ENCODE data around the gene PLEKHG1. TPM values are rescaled to one million over a fixed set of nuclear protein-coding genes. Genes with fewer than 3 reads are reported as not detected.

Gene PLEKHG1
- polyA plus RNA-seq, 4 donors = 37.5 to 45.2 (median 38.7) TPM

DNA sequence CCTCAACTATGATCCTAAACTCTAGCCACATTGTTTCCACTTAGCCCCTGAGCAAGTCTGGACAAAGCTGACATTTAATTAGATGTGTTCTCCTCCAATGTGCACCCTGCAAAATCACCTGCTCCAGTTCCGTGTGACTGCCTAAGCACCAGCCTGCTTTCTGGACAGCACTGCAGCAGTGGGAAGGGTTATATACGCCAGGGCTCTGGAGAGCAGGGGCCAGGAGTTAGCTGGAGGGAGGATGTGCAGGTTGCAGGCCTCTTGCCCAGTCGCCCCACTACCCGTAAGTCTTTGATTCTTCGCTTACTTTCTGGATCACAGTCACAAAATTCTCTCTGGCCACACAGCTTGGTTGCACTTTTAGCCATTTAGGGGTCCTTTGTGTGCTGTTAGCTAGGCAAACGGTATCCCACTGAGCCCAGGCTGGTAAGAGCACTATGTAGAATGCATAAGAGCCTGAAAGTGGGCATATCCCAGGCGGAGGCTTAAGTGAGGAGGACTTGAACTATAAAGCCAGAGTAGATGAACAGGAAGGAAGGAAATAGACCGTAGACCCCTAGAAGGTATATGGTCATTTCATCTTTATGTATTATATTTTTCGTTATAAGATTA lies 10.7 kb upstream of the PLEKHG1 start:
- DNase-seq (ENCODE audit: low read depth in 4 of 4, low spot score in 3 of 4) = no peak

DNA sequence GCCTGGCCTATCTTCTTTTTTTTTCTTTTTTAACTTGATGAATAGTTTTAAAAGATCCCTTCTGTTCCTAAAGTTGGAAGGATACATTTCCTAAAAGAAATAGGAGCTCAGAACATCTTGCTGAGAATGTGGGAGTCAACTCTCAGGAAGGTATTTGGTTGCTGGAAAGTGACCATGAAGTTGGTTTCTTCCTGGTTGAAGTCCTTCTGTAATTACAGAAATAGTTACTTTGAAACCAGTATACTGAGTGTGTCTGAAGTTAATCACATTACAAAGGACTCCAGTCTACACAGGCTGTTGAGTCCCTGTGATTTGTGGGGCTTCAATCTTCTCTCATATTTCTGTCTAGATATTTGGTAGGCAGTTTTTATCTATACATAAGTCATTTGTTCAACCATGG lies 9.8 kb upstream of the PLEKHG1 start:
- no peak for DNase-seq (ENCODE audit: low read depth in 4 of 4, low spot score in 3 of 4)

DNA sequence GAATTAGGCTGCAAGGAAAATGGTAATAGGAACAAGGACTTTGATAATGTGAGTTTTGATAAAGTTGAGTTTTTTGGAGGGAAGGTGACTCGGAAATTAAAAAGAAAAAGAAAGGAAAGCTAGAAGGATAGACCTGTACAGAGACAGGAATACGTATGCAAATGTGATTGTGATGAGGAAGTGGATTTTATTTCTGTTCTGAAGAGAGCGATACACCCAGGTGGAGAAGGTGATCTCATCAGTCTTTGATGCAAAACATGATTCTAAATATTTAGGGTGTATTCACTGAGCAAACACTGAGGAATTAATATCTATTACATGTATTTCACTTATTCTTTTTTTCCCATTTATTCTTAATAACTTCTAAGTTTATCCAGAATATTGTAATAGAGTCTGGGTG lies 9.2 kb upstream of the PLEKHG1 start:
- no peak for DNase-seq (ENCODE audit: low read depth in 4 of 4, low spot score in 3 of 4)

DNA sequence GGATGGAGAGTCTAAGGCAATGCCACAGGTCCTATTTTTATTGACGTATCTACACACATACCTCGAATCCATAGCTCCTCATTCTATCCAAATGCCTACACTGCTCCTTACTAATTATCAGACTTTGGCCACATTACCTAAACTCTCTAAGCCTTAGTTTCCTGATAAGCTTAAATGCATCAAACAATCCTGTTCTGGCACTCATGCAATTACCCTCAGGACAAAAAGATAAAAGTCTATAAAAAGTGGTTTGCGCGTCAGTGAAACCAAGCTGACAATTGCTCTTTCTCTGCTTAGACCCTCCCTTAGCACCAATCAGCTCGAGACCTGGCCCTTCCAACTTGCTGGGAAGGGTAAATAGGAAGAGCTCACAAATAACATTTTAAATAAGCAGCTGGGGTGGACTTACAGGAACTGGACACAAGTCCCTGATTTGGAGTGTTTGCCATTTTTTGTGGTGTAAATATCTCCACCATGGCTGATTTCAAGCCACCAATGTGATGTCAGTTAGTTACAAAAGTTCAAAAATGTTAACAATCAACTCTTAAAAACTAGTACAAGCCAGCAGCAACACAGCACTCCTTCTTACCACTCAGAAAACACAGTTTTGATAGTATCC lies 7.2 kb upstream of the PLEKHG1 start:
- no peak for DNase-seq (ENCODE audit: low read depth in 4 of 4, low spot score in 3 of 4)

DNA sequence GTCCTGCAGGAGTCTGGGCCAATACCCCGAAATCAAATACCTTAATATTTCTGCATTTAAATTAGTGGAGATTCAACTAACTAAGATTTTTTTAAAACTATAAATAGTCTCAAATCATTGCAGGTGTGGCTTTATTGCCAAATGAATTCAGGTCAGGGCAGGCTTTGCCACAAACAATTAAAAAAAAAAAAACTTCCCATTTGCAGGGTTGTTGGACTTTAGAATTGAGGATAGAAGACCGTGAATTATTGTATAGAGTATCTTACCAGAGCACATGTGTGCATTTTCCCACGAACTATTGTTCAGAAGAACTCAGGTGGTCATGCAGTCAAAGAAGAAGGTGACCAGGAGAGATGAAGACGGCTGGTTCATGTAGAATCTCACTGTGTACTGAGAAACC lies 6.6 kb upstream of the PLEKHG1 start:
- DNase-seq (ENCODE audit: low read depth in 4 of 4, low spot score in 3 of 4) = no peak

DNA sequence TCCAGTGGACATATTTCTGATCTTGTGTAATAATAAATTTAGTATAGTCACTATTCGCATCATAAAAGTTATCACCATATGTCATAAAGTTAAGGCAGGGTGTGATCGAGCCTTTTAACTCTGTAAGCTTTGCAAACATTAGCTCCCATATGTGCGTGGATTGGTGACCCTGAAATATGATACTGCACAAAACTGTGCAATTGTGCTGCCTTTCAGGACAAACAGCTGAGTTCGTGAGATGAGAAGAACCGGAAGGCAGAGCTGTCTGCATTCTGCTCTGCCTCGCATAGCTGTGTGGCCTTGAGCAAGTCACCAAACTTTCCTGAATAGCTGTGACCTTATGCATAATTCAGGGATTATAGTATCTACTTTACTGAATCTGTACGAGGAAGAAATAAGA lies 3.2 kb upstream of the PLEKHG1 start:
- no peak for DNase-seq (ENCODE audit: low read depth in 4 of 4, low spot score in 3 of 4)

DNA sequence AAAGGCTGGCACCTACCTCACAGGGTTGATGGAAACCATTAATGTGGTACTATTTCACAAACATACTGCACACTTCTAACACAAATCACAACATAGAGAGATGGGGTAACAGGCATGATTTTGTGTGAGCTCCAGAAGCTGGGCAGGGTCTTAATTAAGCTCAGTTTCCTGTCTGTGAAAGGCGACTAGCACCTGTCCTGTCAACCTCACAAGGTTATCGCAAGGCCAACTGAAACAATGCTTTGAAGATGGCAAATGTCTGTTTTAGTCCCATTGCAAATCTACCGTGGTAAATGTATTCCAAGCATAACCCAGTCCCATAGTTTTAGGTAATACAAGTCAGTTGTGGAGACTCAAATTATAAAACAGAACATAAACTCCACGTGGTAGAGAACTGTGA lies 1.3 kb upstream of the PLEKHG1 start:
- no peak for DNase-seq (ENCODE audit: low read depth in 4 of 4, low spot score in 3 of 4)

DNA sequence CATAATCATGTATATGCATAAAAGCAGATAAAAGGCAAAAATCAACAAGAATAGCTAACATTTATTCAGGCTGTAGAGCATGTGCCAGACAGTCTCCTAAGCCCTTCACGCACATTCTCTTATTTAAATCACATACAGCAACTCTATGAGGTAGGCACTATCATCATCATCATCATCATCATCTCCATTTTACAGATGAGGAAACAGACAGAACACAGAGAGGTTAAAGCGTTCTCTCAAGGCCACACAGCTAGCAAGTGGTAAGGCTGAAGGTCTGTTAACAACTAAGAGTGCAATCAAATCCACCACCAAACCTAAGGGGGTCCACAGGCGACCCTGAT lies 857 bp upstream of the PLEKHG1 start:
- DNase-seq (ENCODE audit: low read depth in 4 of 4, low spot score in 3 of 4) = no peak

DNA sequence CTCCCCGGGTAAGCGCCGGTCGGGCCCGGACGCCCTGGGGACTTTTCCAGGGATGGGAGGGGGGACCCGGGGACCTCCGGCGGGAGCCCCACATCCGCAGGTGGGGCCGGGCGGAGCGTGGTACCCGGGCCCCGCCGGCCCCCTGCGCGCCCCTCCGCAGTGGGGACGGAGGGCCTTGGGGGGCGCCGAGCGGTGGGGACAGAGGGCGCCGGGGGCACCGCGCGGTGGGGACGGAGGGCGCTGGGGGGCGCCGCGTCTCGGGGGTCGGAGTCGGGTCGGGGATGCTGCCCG lies 270 bp downstream of the PLEKHG1 start:
- DNase-seq (ENCODE audit: low read depth in 4 of 4, low spot score in 3 of 4) = no peak

DNA sequence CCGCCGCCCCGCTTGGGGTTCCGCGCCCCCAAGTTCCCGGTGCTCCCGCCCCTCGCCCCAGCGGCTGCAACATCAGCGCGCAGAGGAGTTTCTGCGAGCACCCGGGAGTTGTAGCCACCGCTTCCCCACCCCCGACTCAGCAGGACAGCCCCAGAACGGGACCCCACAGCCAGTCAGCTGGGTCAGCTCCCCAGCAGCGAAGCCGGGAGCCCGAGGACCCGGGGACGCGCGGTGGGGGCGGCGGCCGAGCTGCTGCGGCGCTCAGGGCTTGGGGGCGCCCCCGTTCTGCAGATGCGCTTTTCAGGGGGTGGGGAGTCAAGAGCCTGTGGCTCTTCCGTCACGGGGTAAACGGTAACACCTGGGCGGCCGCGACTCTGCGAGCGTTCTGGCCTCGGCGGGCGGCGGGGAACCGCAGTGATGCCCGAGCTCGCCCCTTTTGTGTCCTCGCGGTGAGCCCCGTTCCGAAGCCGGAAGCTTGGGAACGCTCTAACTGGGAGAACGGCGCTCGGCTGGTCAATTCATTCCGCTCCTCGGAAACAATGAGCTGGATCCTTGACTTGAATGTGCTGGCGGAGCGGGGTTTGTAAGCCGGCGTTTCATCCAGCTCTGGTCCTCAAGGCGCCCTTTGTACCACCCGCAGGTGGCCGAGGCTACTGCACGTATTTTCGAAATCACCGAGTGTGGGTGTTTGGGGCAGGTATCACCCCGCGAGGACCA lies 774 bp downstream of the PLEKHG1 start:
- peak in 2 of 4 donors; percentile 72 to 79 for DNase-seq (ENCODE audit: low read depth in 4 of 4, low spot score in 3 of 4)

DNA sequence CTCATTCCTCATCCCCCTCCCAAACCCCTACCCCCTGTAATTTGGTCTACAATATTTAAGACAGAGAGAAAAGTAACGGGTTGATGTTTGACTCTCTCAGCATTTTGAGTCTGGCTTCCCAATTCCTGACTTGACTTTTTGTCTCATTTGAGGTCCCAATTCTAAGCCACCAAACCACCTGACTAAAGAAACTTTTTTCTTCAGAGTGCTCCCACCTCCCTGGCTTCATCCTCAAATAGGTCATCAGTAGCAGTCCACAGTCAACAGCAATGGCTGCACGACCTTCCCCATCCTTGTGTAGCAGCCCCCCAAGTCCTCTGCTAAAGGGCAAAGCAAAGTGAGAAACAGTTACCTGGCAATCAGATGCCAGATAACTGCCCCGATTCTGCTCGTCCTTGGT lies 1.8 kb downstream of the PLEKHG1 start:
- no peak for DNase-seq (ENCODE audit: low read depth in 4 of 4, low spot score in 3 of 4)

DNA sequence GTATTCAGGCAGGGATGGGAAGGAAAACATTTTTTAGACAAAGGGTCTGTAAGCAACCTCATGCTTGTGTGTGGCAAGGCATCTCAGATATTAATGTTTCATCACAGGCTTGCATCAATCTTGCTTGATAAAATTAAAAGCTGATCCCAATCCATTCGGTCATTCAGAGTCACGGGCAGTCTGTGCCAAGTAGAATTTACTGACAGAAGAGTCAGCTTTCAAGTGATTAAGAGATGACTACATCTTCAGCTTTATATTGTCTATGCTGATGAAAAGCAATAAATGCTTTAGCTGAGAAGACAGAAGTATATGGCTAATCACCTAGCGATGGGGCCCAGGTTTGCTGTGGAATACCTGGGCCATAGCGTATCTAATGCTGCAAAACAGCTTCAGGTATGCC lies 3.5 kb downstream of the PLEKHG1 start:
- DNase-seq (ENCODE audit: low read depth in 4 of 4, low spot score in 3 of 4) = no peak

DNA sequence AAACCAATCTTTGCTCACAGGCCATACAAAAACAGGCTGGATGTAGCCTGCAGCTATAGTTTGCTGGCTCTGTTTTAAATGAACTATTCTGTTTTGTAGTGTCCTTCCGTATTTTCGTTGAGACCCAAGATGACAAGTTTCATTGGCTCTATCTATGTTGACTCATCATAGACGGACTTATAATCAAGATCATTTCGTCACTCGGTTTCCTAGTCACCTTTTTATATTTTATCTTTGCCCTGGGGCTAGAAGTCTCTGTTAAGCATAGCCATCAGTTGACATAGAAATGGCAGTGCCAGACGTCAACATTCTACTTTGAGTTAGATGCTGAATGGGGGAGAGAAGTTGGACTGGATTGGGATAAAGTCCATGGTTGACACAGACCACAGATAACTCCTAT lies 4.8 kb downstream of the PLEKHG1 start:
- DNase-seq (ENCODE audit: low read depth in 4 of 4, low spot score in 3 of 4) = no peak

DNA sequence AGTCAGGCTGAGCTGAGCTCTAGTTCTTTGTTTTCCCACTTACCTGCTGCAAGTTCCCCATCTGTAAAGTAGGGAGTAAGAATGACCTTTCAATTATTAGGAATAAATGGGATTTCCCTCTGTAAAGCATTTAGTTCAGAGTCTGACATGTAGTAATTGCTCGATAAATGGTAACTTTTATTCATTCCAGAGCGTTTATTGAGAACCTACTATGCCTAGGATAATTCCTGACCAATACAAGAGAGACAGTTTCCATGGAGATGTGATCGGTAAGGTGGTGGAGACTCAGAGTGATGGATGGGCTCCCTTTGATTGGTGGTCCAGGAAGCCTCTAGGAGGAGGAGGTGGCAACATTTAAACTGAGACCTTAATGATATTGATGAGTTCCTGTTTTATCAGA lies 5.6 kb downstream of the PLEKHG1 start:
- DNase-seq (ENCODE audit: low read depth in 4 of 4, low spot score in 3 of 4) = no peak

DNA sequence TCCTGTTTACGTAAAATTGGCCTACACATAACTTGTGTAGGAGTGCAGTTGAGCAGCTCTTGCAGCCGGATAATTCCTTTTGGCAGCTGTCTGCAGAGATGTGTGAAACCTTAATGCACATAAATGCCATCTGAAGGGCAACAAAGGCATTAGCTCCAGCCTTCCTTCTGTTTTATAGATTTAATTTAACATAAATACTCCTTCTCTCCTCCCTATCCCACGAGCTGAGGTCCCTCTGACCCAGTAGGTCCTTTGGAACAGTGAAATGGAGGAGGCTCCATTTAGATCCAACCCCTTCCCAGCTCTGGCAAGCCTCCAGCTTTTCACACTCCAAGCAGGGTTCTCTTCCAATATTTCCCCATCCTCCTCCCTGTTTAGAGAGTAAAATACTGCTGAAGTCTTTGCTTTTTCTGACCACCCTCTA lies 6.5 kb downstream of the PLEKHG1 start:
- no peak for DNase-seq (ENCODE audit: low read depth in 4 of 4, low spot score in 3 of 4)

DNA sequence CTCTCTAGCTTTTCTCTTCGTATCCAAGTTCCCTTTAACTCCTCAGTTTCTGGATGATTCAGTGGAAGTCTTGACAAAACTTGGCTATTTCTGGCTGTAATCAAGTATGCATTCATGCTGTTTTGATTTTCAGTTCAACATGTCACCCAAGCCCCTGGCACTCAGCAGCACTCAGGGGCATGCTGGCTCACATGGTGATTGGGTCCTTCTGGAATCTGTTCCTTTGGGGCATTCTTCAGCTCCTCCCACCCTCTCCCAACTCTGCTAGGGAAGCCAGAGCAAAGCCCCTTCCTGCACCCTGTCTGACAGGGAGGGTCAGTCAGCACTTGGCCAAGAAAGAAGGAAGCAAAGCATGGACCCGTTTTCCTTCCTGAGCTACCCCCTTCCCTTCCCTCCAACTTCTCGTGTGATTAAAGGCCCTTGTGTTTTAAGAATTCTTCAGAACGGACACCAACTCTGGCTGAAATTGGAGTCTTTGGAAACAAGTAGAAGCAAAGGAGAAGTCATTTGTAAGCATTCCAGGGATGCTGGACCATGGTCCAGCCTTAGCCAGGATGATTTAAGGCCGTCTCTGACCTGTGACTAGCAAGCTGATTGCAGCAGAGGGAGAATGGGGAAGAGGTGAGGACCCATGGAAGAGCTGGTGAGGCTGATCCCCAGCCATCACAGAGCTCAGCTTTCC lies 7.1 kb downstream of the PLEKHG1 start:
- DNase-seq (ENCODE audit: low read depth in 4 of 4, low spot score in 3 of 4) = no peak

DNA sequence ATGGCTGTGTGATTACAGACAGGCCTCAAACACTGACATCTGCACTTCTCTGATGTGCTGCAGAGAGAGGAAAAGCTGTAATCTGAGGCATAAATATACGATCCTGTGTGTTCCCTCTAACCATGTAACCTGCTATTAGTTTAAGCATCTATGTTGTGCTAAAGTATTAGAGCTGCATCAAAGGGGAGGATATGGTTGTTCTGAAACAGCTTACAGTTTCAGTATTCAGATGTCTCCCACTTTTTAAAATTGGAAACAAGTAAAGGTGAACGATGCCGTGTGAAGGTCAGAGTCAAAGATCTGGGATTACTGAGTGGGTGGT lies 7.6 kb downstream of the PLEKHG1 start:
- no peak for DNase-seq (ENCODE audit: low read depth in 4 of 4, low spot score in 3 of 4)

DNA sequence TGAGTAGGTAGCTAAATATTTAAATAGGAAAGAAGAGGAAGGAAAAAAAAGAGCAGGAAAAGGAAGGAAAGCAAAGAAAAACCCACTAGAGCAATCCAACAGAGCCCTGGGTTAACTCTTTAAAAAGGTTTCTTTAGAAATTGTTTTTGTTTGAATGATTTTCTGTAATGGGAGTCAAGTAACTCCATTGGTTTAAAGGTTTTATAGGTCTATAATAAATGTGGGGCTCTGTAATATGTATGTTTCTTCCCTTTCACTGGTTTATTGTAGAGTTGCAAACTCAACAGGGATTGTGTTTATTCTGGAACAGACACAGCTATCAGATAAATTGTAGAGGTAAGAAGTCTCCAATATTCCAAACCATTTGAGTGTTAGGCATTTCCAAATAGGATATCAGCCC lies 10.9 kb downstream of the PLEKHG1 start:
- DNase-seq (ENCODE audit: low read depth in 4 of 4, low spot score in 3 of 4) = no peak

DNA sequence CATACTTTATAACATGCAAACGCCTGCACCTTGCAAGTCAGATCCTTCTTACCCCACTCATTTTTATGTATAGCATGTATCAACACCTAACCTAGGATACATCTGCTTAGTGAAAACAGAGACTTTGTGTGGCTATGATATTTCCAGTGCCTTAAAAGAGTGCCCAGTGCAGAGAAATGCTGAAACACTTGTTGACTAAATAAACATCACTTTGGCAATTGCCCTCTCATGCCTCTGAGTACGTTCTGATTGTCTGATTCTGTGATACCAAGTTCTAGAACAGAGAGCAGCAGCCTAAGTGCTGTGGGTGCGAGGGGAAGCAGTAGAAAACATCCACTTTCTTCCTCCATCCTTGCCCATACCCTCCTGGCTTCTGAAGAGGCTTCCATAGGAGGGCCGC lies 13.6 kb downstream of the PLEKHG1 start:
- no peak for DNase-seq (ENCODE audit: low read depth in 4 of 4, low spot score in 3 of 4)

DNA sequence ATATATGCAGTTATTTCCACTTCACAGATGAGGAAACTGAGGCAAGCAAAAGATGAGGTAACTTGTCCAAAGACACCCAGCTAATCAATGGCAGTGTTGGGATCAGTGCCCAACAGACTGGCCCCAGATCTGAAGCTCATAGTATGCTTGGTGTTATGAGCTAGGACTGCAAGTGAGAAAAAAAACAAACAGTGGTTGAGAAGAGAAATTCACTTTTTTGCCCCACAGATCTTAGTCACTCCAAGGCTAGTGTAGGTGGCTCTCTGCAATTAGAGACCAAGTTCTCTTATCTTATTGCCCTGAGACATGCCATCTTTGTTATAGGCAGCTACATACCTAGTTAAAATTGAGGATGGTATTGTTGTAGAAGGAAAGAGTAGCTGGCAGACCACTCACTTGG lies 16.3 kb downstream of the PLEKHG1 start:
- no peak for DNase-seq (ENCODE audit: low read depth in 4 of 4, low spot score in 3 of 4)

DNA sequence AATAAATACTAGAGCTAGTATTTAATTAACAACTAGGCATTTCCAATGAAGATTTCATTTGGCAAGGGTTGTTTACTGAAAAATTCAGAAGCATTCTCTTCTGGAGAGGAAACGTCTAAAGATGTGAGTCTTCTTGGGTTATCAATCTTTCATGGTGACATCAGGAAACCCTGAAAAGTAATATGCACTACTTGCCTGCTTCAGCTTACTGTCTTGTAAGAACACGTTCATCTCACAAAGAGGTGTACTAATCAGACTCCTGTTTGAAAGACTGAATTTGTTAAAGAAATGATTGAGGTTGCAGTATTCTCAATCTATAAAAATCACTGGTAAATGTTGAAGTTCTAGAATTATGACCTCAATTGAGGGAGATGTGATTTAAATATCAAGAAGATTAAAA lies 16.9 kb downstream of the PLEKHG1 start:
- no peak for DNase-seq (ENCODE audit: low read depth in 4 of 4, low spot score in 3 of 4)

DNA sequence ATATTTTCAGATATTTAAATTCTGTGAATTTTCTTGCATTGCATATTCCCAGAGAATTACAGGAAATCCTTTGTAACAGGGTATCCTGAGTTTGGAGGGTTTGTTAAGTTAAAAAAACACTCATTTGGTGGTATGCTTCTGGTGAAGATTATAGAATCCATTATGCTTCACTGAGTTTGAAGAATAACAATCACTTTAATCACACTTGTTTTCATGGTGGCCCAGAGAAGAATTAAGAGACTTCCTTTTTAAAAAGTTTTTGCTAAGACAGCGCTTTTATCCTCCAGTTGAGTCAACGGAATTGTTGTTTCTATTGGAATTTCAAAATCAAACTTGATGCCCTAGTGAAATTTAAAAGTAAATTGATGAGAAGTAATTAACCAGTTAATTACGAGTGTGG lies 17.4 kb downstream of the PLEKHG1 start:
- no peak for DNase-seq (ENCODE audit: low read depth in 4 of 4, low spot score in 3 of 4)

Data from left renal pelvis (tissue), 4 donors.